NCI-H526 (cell line): ENCODE data around the gene C2CD5.
"Not testable (repeated sequence)": the region's sequence is repeated elsewhere in the genome, so short reads cannot be mapped to it uniquely, and the experiment has no call there.

Experiments used
- DNase-seq, 2 experiments: peaks; one replicate each; lab custom pipeline; 2025; lab: John Stamatoyannopoulos, UW

C2CD5 gene

GRCh38 chr12:22477894-22478287, 66.5 kb downstream of the C2CD5 start:
- no peak for DNase-seq

GRCh38 chr12:22477166-22477893, 67.0 kb downstream of the C2CD5 start:
- DNase-seq, result no peak

GRCh38 chr12:22476133-22476532, 68.2 kb downstream of the C2CD5 start:
- DNase-seq, result no peak

- no peak for DNase-seq
Measured at GRCh38 chr12:22474970-22475720, 69.2 kb downstream of the C2CD5 start.

GRCh38 chr12:22473212-22473611, 71.1 kb downstream of the C2CD5 start:
- no peak for DNase-seq

- no peak for DNase-seq
Measured at GRCh38 chr12:22467190-22467589, 77.2 kb downstream of the C2CD5 start.

- no peak for DNase-seq
Measured at GRCh38 chr12:22463306-22463705, 81.0 kb downstream of the C2CD5 start.

- peak in 1 of 2 experiments; percentile 9 for DNase-seq
Measured at GRCh38 chr12:22461786-22462185, 82.6 kb downstream of the C2CD5 start.

- DNase-seq, result peak; percentile 26 to 84
Measured at GRCh38 chr12:22459838-22460490, 84.4 kb downstream of the C2CD5 start.

GRCh38 chr12:22458298-22458937, 85.9 kb downstream of the C2CD5 start:
- DNase-seq, result no peak

GRCh38 chr12:22457085-22457484, 87.3 kb downstream of the C2CD5 start:
- DNase-seq, result no peak

- no peak for DNase-seq
Measured at GRCh38 chr12:22453511-22453910, 90.8 kb downstream of the C2CD5 start.

GRCh38 chr12:22447223-22447622, 97.1 kb downstream of the C2CD5 start:
- no peak for DNase-seq

- DNase-seq, result not testable (repeated sequence)
Measured at GRCh38 chr12:22444317-22444665, 100.1 kb downstream of the C2CD5 start.

GRCh38 chr12:22443379-22444316, 100.7 kb downstream of the C2CD5 start:
- peak; percentile 34 to 65 for DNase-seq

- peak in 1 of 2 experiments; percentile 10 for DNase-seq
Measured at GRCh38 chr12:22437031-22437806, 107.1 kb downstream of the C2CD5 start.

- DNase-seq, result no peak
Measured at GRCh38 chr12:22435583-22435982, 108.8 kb downstream of the C2CD5 start.

GRCh38 chr12:22431693-22432251, 112.6 kb downstream of the C2CD5 start:
- peak; percentile 67 to 74 for DNase-seq

GRCh38 chr12:22416801-22417200, 127.5 kb downstream of the C2CD5 start:
- DNase-seq, result no peak
